Measurements from ENCODE around the gene ADNP2.

GRCh38 chr18:80187956-80188642 is 79.0 kb downstream of the ADNP2 start:
- TF ChIP-seq POLR2A (IDR thresholded peaks at IDR 0.05; ENCODE audit: low read length) (no peak), GATA1 (IDR thresholded peaks at IDR 0.05; ENCODE audit: low read depth, low read length) (no peak)

Measured in erythroblast (primary cell).